ENCODE results near the gene SREK1.

Gene SREK1

DNA sequence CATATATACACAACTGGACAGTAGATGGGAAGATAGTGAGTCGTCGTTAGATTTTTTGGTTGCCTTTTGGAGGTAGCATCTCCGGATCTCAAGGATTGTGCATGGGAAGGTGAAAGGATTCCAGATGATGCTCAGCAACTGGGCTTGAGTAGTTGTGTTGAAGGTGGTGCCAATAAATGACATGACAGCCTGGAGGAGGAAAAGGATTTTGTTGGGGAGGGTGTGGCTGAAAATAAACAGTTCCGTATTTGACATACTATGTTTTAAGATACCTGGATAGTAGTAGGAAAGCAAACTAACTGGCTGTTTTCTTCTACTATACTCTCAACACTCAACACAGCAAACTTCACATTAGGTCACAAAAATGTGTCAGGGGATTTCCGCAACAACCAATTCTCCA is 62.4 kb downstream of the SREK1 start:
- H3K9me2 ChIP-seq (replicated peaks; ENCODE audit: insufficient read depth, low read length): no peaks in the 10 kb centered on the region
- TF ChIP-seq, protein P1, sequence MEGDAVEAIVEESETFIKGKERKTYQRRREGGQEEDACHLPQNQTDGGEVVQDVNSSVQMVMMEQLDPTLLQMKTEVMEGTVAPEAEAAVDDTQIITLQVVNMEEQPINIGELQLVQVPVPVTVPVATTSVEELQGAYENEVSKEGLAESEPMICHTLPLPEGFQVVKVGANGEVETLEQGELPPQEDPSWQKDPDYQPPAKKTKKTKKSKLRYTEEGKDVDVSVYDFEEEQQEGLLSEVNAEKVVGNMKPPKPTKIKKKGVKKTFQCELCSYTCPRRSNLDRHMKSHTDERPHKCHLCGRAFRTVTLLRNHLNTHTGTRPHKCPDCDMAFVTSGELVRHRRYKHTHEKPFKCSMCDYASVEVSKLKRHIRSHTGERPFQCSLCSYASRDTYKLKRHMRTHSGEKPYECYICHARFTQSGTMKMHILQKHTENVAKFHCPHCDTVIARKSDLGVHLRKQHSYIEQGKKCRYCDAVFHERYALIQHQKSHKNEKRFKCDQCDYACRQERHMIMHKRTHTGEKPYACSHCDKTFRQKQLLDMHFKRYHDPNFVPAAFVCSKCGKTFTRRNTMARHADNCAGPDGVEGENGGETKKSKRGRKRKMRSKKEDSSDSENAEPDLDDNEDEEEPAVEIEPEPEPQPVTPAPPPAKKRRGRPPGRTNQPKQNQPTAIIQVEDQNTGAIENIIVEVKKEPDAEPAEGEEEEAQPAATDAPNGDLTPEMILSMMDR (IDR thresholded peaks at IDR 0.05; ENCODE audit: low read length): no peak
- DNase-seq: no peak
- H3K9ac ChIP-seq (ENCODE audit: low read length): no peak overlapping the region
- H3K4me1 ChIP-seq (ENCODE audit: low read length): no peaks in the 10 kb centered on the region
- H3K79me2 ChIP-seq (ENCODE audit: low read length): no peaks in the 10 kb centered on the region
- H3K4me2 ChIP-seq (ENCODE audit: low read depth, low read length): no peak overlapping the region
- H3K27me3 ChIP-seq (replicated peaks; ENCODE audit: insufficient read depth, low read length): no peaks in the 10 kb centered on the region
- H3K27ac ChIP-seq (ENCODE audit: low read length): no peak overlapping the region
- no peaks in the 10 kb centered on the region for H3K9me3 ChIP-seq (replicated peaks; ENCODE audit: insufficient read depth, low read length)
- no peak overlapping the region for H3K4me3 ChIP-seq (ENCODE audit: low read length)
- no peaks in the 10 kb centered on the region for H4K20me1 ChIP-seq (ENCODE audit: insufficient read depth, low read length)
- no peaks in the 10 kb centered on the region for H3K36me3 ChIP-seq (replicated peaks; ENCODE audit: insufficient read depth, low read length)
- H2AFZ ChIP-seq (ENCODE audit: low read length): no peak overlapping the region
- no peaks in the 10 kb centered on the region for H3F3A ChIP-seq (ENCODE audit: insufficient read depth, low read length)

- H3K9me2 ChIP-seq (replicated peaks; ENCODE audit: insufficient read depth, low read length): no peaks in the 10 kb centered on the region
- H3K9ac ChIP-seq (ENCODE audit: low read length): no peak overlapping the region
- H3K27ac ChIP-seq (ENCODE audit: low read length): no peak overlapping the region
- H3K27me3 ChIP-seq (replicated peaks; ENCODE audit: insufficient read depth, low read length): no peaks in the 10 kb centered on the region
- no peak for TF ChIP-seq EZH2 (optimal IDR thresholded peaks at IDR 0.05; ENCODE audit: low read depth, low read length)
- TF ChIP-seq, protein P1 (IDR thresholded peaks at IDR 0.05; ENCODE audit: low read length): no peak
- no peak for TF ChIP-seq EZH2phosphoT487 (IDR thresholded peaks at IDR 0.05; ENCODE audit: low read length)
- H3K4me1 ChIP-seq (ENCODE audit: low read length): no peaks in the 10 kb centered on the region
- H3K9me3 ChIP-seq (replicated peaks; ENCODE audit: insufficient read depth, low read length): no peaks in the 10 kb centered on the region
- DNase-seq: no peak
- H4K20me1 ChIP-seq (ENCODE audit: insufficient read depth, low read length): no peaks in the 10 kb centered on the region
- H3K36me3 ChIP-seq (replicated peaks; ENCODE audit: insufficient read depth, low read length): no peaks in the 10 kb centered on the region
- no peak overlapping the region for H3K4me3 ChIP-seq (ENCODE audit: low read length)
- H2AFZ ChIP-seq (ENCODE audit: low read length): no peak overlapping the region
- no peak overlapping the region for H3K4me2 ChIP-seq (ENCODE audit: low read depth, low read length)
- no peaks in the 10 kb centered on the region for H3F3A ChIP-seq (ENCODE audit: insufficient read depth, low read length)
- H3K79me2 ChIP-seq (ENCODE audit: low read length): no peaks in the 10 kb centered on the region
Observed at GRCh38 chr5:66207800-66208561, 63.9 kb downstream of the SREK1 start.

GRCh38 chr5:66209350-66209749 is 65.2 kb downstream of the SREK1 start:
- H3K27me3 ChIP-seq (replicated peaks; ENCODE audit: insufficient read depth, low read length): no peaks in the 10 kb centered on the region
- no peak overlapping the region for H3K27ac ChIP-seq (ENCODE audit: low read length)
- no peak overlapping the region for H3K4me3 ChIP-seq (ENCODE audit: low read length)
- no peak overlapping the region for H3K4me2 ChIP-seq (ENCODE audit: low read depth, low read length)
- no peaks in the 10 kb centered on the region for H3K9me3 ChIP-seq (replicated peaks; ENCODE audit: insufficient read depth, low read length)
- H4K20me1 ChIP-seq (ENCODE audit: insufficient read depth, low read length): no peaks in the 10 kb centered on the region
- 0 out of 2 replicates have a peak, but pooled peaks cover 3% of the 10 kb centered on the region for H3K4me1 ChIP-seq (ENCODE audit: low read length)
- no peaks in the 10 kb centered on the region for H3K36me3 ChIP-seq (replicated peaks; ENCODE audit: insufficient read depth, low read length)
- H3K9me2 ChIP-seq (replicated peaks; ENCODE audit: insufficient read depth, low read length): no peaks in the 10 kb centered on the region
- H3K9ac ChIP-seq (ENCODE audit: low read length): no peak overlapping the region
- no peak for DNase-seq
- H2AFZ ChIP-seq (ENCODE audit: low read length): no peak overlapping the region
- H3K79me2 ChIP-seq (ENCODE audit: low read length): no peaks in the 10 kb centered on the region
- no peaks in the 10 kb centered on the region for H3F3A ChIP-seq (ENCODE audit: insufficient read depth, low read length)
- TF ChIP-seq EZH2 (optimal IDR thresholded peaks at IDR 0.05; ENCODE audit: low read depth, low read length): no peak
- no peak for TF ChIP-seq EZH2phosphoT487 (IDR thresholded peaks at IDR 0.05; ENCODE audit: low read length)

GRCh38 chr5:66209794-66210193 is 65.7 kb downstream of the SREK1 start:
- Histone ChIP-seq H2AFZ (ENCODE audit: low read length) (no peak overlapping the region), H3K4me2 (ENCODE audit: low read depth, low read length) (no peak overlapping the region), H3K4me1 (ENCODE audit: low read length) (0 out of 2 replicates have a peak, but pooled peaks cover 3% of the 10 kb centered on the region), H3K4me3 (ENCODE audit: low read length) (no peak overlapping the region), H3K79me2 (ENCODE audit: low read length) (no peaks in the 10 kb centered on the region), H4K20me1 (ENCODE audit: insufficient read depth, low read length) (no peaks in the 10 kb centered on the region), H3K27ac (ENCODE audit: low read length) (no peak overlapping the region), H3K36me3 (replicated peaks; ENCODE audit: insufficient read depth, low read length) (no peaks in the 10 kb centered on the region), H3K9me3 (replicated peaks; ENCODE audit: insufficient read depth, low read length) (no peaks in the 10 kb centered on the region), H3K9ac (ENCODE audit: low read length) (no peak overlapping the region), H3K9me2 (replicated peaks; ENCODE audit: insufficient read depth, low read length) (no peaks in the 10 kb centered on the region), H3K27me3 (replicated peaks; ENCODE audit: insufficient read depth, low read length) (no peaks in the 10 kb centered on the region), H3F3A (ENCODE audit: insufficient read depth, low read length) (no peaks in the 10 kb centered on the region)
- no peak for DNase-seq
- TF ChIP-seq, protein P1 (IDR thresholded peaks at IDR 0.05; ENCODE audit: low read length): no peak
- TF ChIP-seq EZH2 (optimal IDR thresholded peaks at IDR 0.05; ENCODE audit: low read depth, low read length): no peak
- no peak for TF ChIP-seq EZH2phosphoT487 (IDR thresholded peaks at IDR 0.05; ENCODE audit: low read length)
